ENCODE results near the gene NUFIP1.
A peak's percentile ranks its signal among the peaks of the same experiment; 100 is the strongest.

NUFIP1 gene

DNA sequence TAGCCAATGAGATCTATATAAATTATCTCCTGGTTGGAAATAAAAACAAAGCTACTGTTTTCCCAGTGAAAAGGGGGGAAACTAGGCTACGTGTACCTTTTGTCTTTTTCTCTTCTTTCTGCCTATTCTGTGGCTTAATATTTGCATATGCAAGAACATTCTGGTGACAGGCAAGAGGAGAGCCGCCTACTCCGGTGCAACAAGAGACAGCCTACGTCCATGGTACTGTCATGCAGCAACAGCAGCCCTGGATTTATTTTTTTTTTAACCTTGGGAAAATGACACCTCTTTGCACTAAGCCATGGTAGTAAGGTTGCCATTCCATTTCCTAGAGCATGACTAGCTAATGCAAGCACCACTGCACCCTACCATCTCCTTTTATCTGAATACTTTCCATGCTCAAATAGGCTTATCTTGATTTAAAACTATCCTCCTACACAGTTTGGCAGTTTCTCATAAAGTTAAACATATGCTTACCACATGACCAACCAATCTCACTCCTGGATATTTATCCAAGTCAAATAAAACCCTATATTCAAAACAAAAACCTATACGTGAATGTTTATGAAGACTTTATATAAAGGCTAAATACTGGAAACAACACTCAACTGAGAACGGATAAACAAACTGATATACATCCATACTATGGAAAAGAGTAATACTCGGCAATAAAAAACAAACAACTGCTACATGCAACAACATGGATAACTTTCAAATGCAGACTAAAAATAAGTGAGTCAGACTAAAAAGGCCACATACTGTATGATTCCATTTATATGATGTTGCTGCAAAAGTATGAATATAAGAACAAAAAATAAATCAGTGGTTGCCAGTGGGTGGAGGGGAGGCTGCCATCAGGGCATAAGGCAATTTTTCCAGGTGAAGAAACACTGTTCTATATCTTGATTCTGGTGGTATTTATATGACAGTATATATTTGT, 17.3 kb downstream of the NUFIP1 start:
- no peaks in the 10 kb centered on the region for H3K27me3 ChIP-seq (ENCODE audit: insufficient read depth, poor library complexity, severe bottlenecking)
- TF ChIP-seq SPI1 (IDR thresholded peaks at IDR 0.05; ENCODE audit: borderline replicate concordance, low read depth): no peak
- TF ChIP-seq, protein P1, sequence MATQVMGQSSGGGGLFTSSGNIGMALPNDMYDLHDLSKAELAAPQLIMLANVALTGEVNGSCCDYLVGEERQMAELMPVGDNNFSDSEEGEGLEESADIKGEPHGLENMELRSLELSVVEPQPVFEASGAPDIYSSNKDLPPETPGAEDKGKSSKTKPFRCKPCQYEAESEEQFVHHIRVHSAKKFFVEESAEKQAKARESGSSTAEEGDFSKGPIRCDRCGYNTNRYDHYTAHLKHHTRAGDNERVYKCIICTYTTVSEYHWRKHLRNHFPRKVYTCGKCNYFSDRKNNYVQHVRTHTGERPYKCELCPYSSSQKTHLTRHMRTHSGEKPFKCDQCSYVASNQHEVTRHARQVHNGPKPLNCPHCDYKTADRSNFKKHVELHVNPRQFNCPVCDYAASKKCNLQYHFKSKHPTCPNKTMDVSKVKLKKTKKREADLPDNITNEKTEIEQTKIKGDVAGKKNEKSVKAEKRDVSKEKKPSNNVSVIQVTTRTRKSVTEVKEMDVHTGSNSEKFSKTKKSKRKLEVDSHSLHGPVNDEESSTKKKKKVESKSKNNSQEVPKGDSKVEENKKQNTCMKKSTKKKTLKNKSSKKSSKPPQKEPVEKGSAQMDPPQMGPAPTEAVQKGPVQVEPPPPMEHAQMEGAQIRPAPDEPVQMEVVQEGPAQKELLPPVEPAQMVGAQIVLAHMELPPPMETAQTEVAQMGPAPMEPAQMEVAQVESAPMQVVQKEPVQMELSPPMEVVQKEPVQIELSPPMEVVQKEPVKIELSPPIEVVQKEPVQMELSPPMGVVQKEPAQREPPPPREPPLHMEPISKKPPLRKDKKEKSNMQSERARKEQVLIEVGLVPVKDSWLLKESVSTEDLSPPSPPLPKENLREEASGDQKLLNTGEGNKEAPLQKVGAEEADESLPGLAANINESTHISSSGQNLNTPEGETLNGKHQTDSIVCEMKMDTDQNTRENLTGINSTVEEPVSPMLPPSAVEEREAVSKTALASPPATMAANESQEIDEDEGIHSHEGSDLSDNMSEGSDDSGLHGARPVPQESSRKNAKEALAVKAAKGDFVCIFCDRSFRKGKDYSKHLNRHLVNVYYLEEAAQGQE (IDR thresholded peaks at IDR 0.05; ENCODE audit: insufficient replicate concordance, low read depth): no peak
- TF ChIP-seq GABPA (IDR thresholded peaks at IDR 0.05; ENCODE audit: low read depth): no peak
- TF ChIP-seq, protein P2, sequence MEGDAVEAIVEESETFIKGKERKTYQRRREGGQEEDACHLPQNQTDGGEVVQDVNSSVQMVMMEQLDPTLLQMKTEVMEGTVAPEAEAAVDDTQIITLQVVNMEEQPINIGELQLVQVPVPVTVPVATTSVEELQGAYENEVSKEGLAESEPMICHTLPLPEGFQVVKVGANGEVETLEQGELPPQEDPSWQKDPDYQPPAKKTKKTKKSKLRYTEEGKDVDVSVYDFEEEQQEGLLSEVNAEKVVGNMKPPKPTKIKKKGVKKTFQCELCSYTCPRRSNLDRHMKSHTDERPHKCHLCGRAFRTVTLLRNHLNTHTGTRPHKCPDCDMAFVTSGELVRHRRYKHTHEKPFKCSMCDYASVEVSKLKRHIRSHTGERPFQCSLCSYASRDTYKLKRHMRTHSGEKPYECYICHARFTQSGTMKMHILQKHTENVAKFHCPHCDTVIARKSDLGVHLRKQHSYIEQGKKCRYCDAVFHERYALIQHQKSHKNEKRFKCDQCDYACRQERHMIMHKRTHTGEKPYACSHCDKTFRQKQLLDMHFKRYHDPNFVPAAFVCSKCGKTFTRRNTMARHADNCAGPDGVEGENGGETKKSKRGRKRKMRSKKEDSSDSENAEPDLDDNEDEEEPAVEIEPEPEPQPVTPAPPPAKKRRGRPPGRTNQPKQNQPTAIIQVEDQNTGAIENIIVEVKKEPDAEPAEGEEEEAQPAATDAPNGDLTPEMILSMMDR (IDR thresholded peaks at IDR 0.05; ENCODE audit: insufficient read depth, low read length): no peak
- no peak for TF ChIP-seq POLR2AphosphoS5 (IDR thresholded peaks at IDR 0.05; ENCODE audit: low read depth)
- H3K27ac ChIP-seq (replicated peaks): no peak overlapping the region
- H3K4me3 ChIP-seq (replicated peaks; ENCODE audit: insufficient read depth, low read length): no peak overlapping the region
- no peak for DNase-seq (ENCODE audit: low read depth in 1 of 2, low spot score in 1 of 2)

DNA sequence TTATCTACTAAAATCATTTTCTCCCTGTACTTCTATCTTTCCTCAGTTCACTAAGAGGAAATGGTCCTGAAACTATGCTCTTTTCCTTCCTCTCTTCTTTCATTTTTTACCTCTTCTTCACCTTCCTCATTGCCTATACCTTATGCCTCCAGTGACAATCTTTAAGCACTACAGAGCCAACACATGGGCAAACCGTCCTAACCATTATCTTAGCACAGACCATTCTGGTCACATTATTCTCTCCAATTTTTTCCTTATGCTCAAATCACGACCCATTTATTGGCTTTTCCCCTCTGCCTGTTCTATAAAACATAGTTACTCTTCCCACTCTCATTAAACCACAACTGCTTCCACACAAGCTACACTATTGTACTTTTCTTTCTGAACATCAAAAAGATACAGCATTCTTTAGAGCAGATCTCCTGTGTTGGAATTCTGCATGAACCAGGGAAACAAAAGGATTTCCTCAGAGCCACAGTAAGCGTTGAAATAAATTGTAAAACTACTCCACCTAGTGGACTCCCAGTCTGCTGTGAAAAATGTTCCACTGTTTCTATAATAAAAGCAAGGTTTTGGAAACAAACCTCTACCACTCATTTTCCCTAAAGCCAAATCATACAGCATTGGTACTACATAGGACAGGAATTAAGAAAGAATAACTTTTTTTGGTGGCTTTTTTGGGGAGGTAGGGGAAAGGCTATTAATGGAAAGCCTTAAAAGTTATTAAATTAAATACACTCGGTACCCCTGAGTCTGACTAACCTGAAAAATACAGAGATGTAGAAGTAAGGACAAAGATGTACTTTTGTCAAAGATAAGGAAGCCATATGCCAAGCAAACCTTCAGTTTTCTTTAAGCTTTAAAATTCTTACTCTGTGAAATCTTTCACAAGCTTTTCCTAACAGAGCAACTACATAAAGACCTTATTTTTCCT, 19.5 kb downstream of the NUFIP1 start:
- DNase-seq (ENCODE audit: low read depth in 1 of 2, low spot score in 1 of 2): peak in 1 of 2 experiments; percentile 11
- H3K4me3 ChIP-seq (replicated peaks; ENCODE audit: insufficient read depth, low read length): no peak overlapping the region
- no peaks in the 10 kb centered on the region for H3K27me3 ChIP-seq (ENCODE audit: insufficient read depth, poor library complexity, severe bottlenecking)
- TF ChIP-seq POLR2AphosphoS5 (IDR thresholded peaks at IDR 0.05; ENCODE audit: low read depth): no peak
- TF ChIP-seq, protein P2 (IDR thresholded peaks at IDR 0.05; ENCODE audit: insufficient read depth, low read length): peak; percentile 51
- no peak overlapping the region for H3K27ac ChIP-seq (replicated peaks)

DNA sequence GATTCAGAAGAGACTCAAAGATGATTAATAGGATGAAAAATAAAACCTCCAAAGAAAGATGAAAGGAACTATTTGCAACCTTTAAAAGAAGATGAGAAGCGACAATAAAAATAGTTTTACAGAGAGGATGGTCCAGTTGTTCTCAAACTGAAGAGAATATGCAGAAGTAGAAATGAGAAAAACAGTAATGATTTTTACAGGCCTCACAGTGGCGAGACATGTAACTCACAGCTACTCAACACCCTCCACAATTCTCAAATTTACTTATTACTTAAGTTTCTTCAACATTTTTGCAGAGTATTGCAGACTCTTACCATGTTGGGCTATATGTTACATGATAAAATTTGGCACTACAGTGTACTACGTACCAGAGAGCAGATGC, 20.8 kb downstream of the NUFIP1 start:
- TF ChIP-seq POLR2AphosphoS5 (IDR thresholded peaks at IDR 0.05; ENCODE audit: low read depth) (no peak), SPI1 (IDR thresholded peaks at IDR 0.05; ENCODE audit: borderline replicate concordance, low read depth) (no peak), GABPA (IDR thresholded peaks at IDR 0.05; ENCODE audit: low read depth) (no peak)
- TF ChIP-seq, protein P1 (IDR thresholded peaks at IDR 0.05; ENCODE audit: insufficient replicate concordance, low read depth): no peak
- TF ChIP-seq, protein P2 (IDR thresholded peaks at IDR 0.05; ENCODE audit: insufficient read depth, low read length): no peak
- Histone ChIP-seq H3K27ac (replicated peaks) (no peak overlapping the region), H3K27me3 (ENCODE audit: insufficient read depth, poor library complexity, severe bottlenecking) (no peaks in the 10 kb centered on the region), H3K4me3 (replicated peaks; ENCODE audit: insufficient read depth, low read length) (no peak overlapping the region)
- DNase-seq (ENCODE audit: low read depth in 1 of 2, low spot score in 1 of 2): no peak
